Mucosa of descending colon (tissue), 3 donors: ENCODE data around the gene MYO5B. TPM values are rescaled to one million over a fixed set of nuclear protein-coding genes. Genes with fewer than 3 reads are reported as not detected.

Experiments used
- ATAC-seq: fragments of 200-7000 bp; cut with Tn5 transposase; one replicate; pipeline ENCODE4 v1.9.1; 2020; ENCODE audit warnings: mild to moderate bottlenecking, moderate library complexity
- DNase-seq, 3 donors: peaks; one replicate each; pipeline ENCODE4 v3.0.0-alpha.2; 2020
- H3K36me3 ChIP-seq: fragments of 200-600 bp; one replicate; pipeline ENCODE4 v1.8.0; 2021; ENCODE audit warnings: low read depth, mild to moderate bottlenecking
- H3K4me1 ChIP-seq: fragments of 200-600 bp; one replicate; pipeline ENCODE4 v1.8.0; 2021; ENCODE audit warnings: low read depth, mild to moderate bottlenecking
- H3K4me3 ChIP-seq: fragments of 200-600 bp; one replicate; pipeline ENCODE4 v1.8.0; 2021; ENCODE audit warnings: mild to moderate bottlenecking
- H3K9me3 ChIP-seq: fragments of 200-600 bp; one replicate; pipeline ENCODE4 v1.8.0; 2021; ENCODE audit warnings: mild to moderate bottlenecking
- CTCF ChIP-seq: fragments of 200-600 bp; IDR thresholded peaks from one replicate; pipeline ENCODE4 v1.8.0; 2022; ENCODE audit warnings: antibody characterized with exemption, mild to moderate bottlenecking
- intact Hi-C, 2 donors: fragments of 100-400 bp; cut with DNase I in 1 of 2; cut with micrococcal nuclease in 1 of 2; formaldehyde crosslinking; loops; one replicate each; pipeline versions ENCODE4 v1.11.0 to v1.11.1; 2022; cut with DNase I, micrococcal nuclease
- total RNA-seq, 3 donors: library from RNA; stranded (reverse); fragmentation: NEBNext Ultra II Directional in 2 of 3; extraction: Animal tissue kit (Norgen Biotek cat#: 25700) in 2 of 3; gene quantifications; one replicate each; pipeline versions ENCODE4 v1.2.1 to v1.2.4, GENCODE V29; 2021 to 2023
- donor health status: DM: no; HTN: no; CAD: no; lungs with moderate emphysema.
- donor health status: DM: no; HTN: no; CAD: no.
- donor health status: DM: no; HTN: yes; CAD: no.

MYO5B gene
- total RNA-seq, 3 donors from 2014 or later = 52.7 to 179 (median 120) TPM

- TF ChIP-seq CTCF = no peak
- no peaks in the 10 kb centered on the region for H3K9me3 ChIP-seq
- no peak overlapping the region for H3K4me3 ChIP-seq
- no peak for ATAC-seq
- no peaks in the 10 kb centered on the region for H3K4me1 ChIP-seq
- H3K36me3 ChIP-seq = no peaks in the 10 kb centered on the region
- intact Hi-C loops = loop anchor here in 1 of 2 donors (10.0 kb wide), 2 partner anchors 75 to 195 kb away; no protein-coding TSS in a partner anchor
- DNase-seq = no peak
Measured at GRCh38 chr18:50199921-50200320, 5.0 kb upstream of the MYO5B start.

- no peak for TF ChIP-seq CTCF
- no peak overlapping the region for H3K4me3 ChIP-seq
- H3K36me3 ChIP-seq = no peaks in the 10 kb centered on the region
- ATAC-seq (no peak), DNase-seq (no peak)
- intact Hi-C loops = loop anchor here in 1 of 2 donors (10.0 kb wide), 1 partner anchor 75 kb away; no protein-coding TSS in a partner anchor
- no peaks in the 10 kb centered on the region for H3K9me3 ChIP-seq
- no peaks in the 10 kb centered on the region for H3K4me1 ChIP-seq
Measured at GRCh38 chr18:50199346-50199855, 4.5 kb upstream of the MYO5B start.

GRCh38 chr18:50196261-50196660 is 1.3 kb upstream of the MYO5B start:
- Histone ChIP-seq H3K9me3 (no peaks in the 10 kb centered on the region), H3K4me1 (peaks cover 3% of the 10 kb centered on the region), H3K36me3 (no peaks in the 10 kb centered on the region), H3K4me3 (no peak overlapping the region)
- DNase-seq (no peak), ATAC-seq (no peak)
- intact Hi-C loops = loop anchor here in 1 of 2 donors (10.0 kb wide), 1 partner anchor 71 kb away; no protein-coding TSS in a partner anchor
- no peak for TF ChIP-seq CTCF

GRCh38 chr18:50195689-50196088 is 742 bp upstream of the MYO5B start:
- Histone ChIP-seq H3K36me3 (no peaks in the 10 kb centered on the region), H3K4me3 (no peak overlapping the region), H3K9me3 (no peaks in the 10 kb centered on the region), H3K4me1 (peaks cover 3% of the 10 kb centered on the region)
- DNase-seq (no peak), ATAC-seq (no peak)
- no peak for TF ChIP-seq CTCF
- intact Hi-C loops = loop anchor here in 1 of 2 donors (10.0 kb wide), 1 partner anchor 71 kb away; no protein-coding TSS in a partner anchor

GRCh38 chr18:50193796-50194630 is 934 bp downstream of the MYO5B start:
- H3K4me3 ChIP-seq = peak overlapping the region; percentile 75
- ATAC-seq = peak; percentile 36
- peak; percentile 49 to 71 (median 64) for DNase-seq
- H3K9me3 ChIP-seq = no peaks in the 10 kb centered on the region
- H3K36me3 ChIP-seq = no peaks in the 10 kb centered on the region
- intact Hi-C loops = loop anchor here in 1 of 2 donors (10.0 kb wide), 1 partner anchor 69 kb away; no protein-coding TSS in a partner anchor
- H3K4me1 ChIP-seq = peaks cover 6% of the 10 kb centered on the region
- TF ChIP-seq CTCF = no peak
